ENCODE data around the gene SCMH1. TPM values are rescaled to one million over a fixed set of nuclear protein-coding genes. Genes with fewer than 3 reads are reported as not detected.
"Not testable (repeated sequence)": the region's sequence is repeated elsewhere in the genome, so short reads cannot be mapped to it uniquely, and the experiment has no call there.

The SCMH1 gene
- total RNA-seq, 2 donors from 2014 or later = 18.0 to 24.3 TPM

DNA sequence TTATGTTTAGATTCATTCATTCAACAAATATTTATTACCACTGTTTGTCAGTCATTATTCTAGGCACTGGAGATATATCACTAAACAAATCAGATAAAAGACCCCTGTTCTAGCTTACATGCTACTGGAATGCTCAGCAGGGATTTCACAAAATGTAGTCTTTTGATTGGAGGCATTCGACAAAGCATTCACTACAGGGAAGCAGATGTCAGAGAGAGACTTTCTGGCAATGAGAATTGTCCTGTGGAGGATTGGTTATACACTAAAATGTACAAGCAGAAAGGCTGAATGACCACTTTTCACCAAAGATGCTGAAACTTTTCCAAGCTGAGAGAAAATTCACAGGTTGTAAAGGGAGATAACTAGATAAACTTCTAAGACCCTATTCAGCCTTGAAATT lies 57.7 kb downstream of the SCMH1 start:
- DNase-seq (ENCODE audit: low spot score in 2 of 2) (no peak), ATAC-seq (no peak)
- Mint-ChIP-seq H3K36me3 (peaks cover 7 to 18% of the 10 kb centered on the region in 2 donors), H3K9me3 (no peaks in the 10 kb centered on the region), H3K27ac (no peak overlapping the region)

GRCh38 chr1:41178230-41178629 lies 63.9 kb downstream of the SCMH1 start:
- H3K36me3 Mint-ChIP-seq = peaks cover 23 to 42% of the 10 kb centered on the region in 2 donors
- not testable (repeated sequence) for DNase-seq (ENCODE audit: low spot score in 2 of 2); ATAC-seq; H3K9me3 Mint-ChIP-seq; H3K27ac Mint-ChIP-seq

- peaks cover 9% of the 10 kb centered on the region in 2 donors for H3K9me3 Mint-ChIP-seq
- H3K27ac Mint-ChIP-seq = no peak overlapping the region
- peaks cover 27 to 43% of the 10 kb centered on the region in 2 donors for H3K36me3 Mint-ChIP-seq
- ATAC-seq = no peak
- DNase-seq (ENCODE audit: low spot score in 2 of 2) = no peak
Observed at GRCh38 chr1:41175546-41175945, 66.6 kb downstream of the SCMH1 start.

DNA sequence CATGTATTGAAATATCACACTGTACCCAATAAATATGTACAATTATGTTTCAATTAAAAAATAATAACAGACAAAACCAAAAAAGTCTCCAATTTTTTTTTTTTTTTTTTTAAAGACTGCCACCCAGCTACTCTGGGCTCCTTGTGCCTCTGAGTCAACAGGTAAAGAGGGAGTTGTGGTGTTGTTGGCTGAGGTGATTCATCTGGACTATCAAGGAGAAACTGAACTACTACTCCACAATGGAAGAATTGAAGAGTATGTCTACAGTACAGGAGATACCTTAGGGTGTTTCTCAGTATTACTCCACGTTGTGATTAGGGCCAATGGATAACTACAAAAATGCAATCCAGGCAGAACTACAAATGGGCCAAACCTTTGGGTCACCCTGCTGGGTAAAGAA lies 67.9 kb downstream of the SCMH1 start:
- H3K9me3 Mint-ChIP-seq = peaks cover 10 to 11% of the 10 kb centered on the region in 2 donors
- DNase-seq (ENCODE audit: low spot score in 2 of 2) = no peak
- H3K36me3 Mint-ChIP-seq = peaks cover 29 to 41% of the 10 kb centered on the region in 2 donors
- peak; percentile 86 to 88 for ATAC-seq
- H3K27ac Mint-ChIP-seq = no peak overlapping the region

GRCh38 chr1:41173651-41174050 lies 68.5 kb downstream of the SCMH1 start:
- Mint-ChIP-seq H3K27ac (no peak overlapping the region), H3K9me3 (peaks cover 8 to 9% of the 10 kb centered on the region in 2 donors), H3K36me3 (peaks cover 27 to 41% of the 10 kb centered on the region in 2 donors)
- ATAC-seq (no peak), DNase-seq (ENCODE audit: low spot score in 2 of 2) (no peak)

DNA sequence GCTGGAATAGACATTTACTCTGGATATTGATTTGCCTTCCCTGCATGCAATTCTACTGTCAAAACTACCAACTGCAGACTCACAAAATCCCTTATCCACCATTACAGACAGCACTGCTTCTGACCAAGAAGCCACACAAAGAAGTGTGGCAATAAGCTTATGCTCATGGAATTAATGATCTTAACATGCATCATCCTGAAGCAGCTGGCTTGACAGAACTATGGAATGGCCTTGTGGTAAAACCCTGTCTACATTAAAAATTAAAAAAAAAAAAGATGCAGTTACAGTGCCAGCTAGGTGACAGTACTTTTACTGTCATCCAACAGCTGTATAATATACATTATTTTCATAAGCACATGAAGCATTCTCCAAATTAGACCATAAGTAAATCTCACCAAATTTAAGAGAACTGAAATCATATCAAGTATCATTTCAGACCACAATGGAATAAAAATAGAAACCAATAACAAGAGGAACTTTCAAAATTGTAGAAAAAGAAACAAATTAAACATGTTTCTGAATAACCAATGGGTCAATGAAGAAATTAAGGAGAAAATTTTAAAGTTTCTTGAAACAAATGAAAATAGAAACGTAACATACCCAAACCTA lies 70.7 kb downstream of the SCMH1 start:
- ATAC-seq = no peak
- H3K27ac Mint-ChIP-seq = no peak overlapping the region
- peaks cover 30 to 34% of the 10 kb centered on the region in 2 donors for H3K36me3 Mint-ChIP-seq
- DNase-seq (ENCODE audit: low spot score in 2 of 2) = no peak
- peaks cover 19 to 26% of the 10 kb centered on the region in 2 donors for H3K9me3 Mint-ChIP-seq

GRCh38 chr1:41169799-41170180 lies 72.3 kb downstream of the SCMH1 start:
- no peak for ATAC-seq
- H3K36me3 Mint-ChIP-seq = peaks cover 30% of the 10 kb centered on the region in 2 donors
- peaks cover 19 to 26% of the 10 kb centered on the region in 2 donors for H3K9me3 Mint-ChIP-seq
- no peak overlapping the region for H3K27ac Mint-ChIP-seq
- DNase-seq (ENCODE audit: low spot score in 2 of 2) = no peak

GRCh38 chr1:41169066-41169798 lies 72.9 kb downstream of the SCMH1 start:
- no peak overlapping the region for H3K27ac Mint-ChIP-seq
- ATAC-seq (no peak), DNase-seq (ENCODE audit: low spot score in 2 of 2) (no peak)
- H3K36me3 Mint-ChIP-seq = peaks cover 30% of the 10 kb centered on the region in 2 donors
- H3K9me3 Mint-ChIP-seq = peaks cover 19 to 26% of the 10 kb centered on the region in 2 donors

- Mint-ChIP-seq H3K9me3 (peaks cover 19 to 26% of the 10 kb centered on the region in 2 donors), H3K36me3 (peaks cover 28 to 30% of the 10 kb centered on the region in 2 donors), H3K27ac (no peak overlapping the region)
- no peak for ATAC-seq
- no peak for DNase-seq (ENCODE audit: low spot score in 2 of 2)
Observed at GRCh38 chr1:41167667-41168066, 74.4 kb downstream of the SCMH1 start.

DNA sequence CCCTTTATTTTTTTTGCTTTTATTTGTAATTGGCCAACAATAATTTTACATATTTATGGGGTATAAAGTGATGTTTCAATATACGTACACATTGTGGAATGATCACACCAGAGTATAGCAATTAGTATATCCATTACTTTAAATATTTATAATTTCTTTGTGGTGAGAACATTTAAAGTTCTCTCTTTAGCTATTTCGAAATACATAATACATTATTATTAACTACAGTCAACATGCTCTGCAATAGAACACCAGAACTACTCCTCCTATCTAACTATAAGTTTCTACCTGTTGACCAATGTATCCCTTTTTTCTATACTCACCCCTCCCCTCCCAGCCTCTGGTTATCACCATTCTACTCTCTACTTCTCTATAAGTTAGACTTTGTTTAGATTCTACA lies 77.4 kb downstream of the SCMH1 start:
- DNase-seq (ENCODE audit: low spot score in 2 of 2) (no peak), ATAC-seq (no peak)
- H3K36me3 Mint-ChIP-seq = peaks cover 15 to 17% of the 10 kb centered on the region in 2 donors
- H3K9me3 Mint-ChIP-seq = peaks cover 14 to 21% of the 10 kb centered on the region in 2 donors
- no peak overlapping the region for H3K27ac Mint-ChIP-seq

GRCh38 chr1:41162441-41162840 lies 79.7 kb downstream of the SCMH1 start:
- DNase-seq (ENCODE audit: low spot score in 2 of 2) (no peak), ATAC-seq (no peak)
- H3K27ac Mint-ChIP-seq = no peak overlapping the region
- peaks cover 2 to 9% of the 10 kb centered on the region in 2 donors for H3K36me3 Mint-ChIP-seq
- peaks cover 0 to 6% of the 10 kb centered on the region in 2 donors for H3K9me3 Mint-ChIP-seq

DNA sequence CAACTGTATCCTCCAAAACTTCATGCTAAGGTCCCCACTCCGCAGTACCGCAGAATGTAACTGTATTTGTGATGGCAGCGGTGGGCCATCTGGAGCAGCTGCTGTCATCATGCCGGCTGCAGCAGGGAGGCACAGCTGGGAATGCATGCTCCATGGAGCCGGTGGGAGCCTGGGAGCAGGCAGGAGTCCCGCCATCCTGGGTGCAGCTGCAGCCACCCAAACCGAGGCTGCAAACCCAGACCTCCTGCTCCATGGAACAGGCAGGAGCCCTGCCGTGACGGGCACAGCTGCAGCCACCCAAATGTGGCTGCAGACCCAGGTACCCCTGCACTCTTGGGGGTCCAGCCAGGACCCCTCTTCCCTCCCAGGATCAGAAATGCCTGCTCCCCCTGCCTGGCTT lies 80.3 kb downstream of the SCMH1 start:
- no peak for DNase-seq (ENCODE audit: low spot score in 2 of 2)
- ATAC-seq = no peak
- H3K27ac Mint-ChIP-seq = no peak overlapping the region
- H3K36me3 Mint-ChIP-seq = peaks cover 0 to 9% of the 10 kb centered on the region in 2 donors
- H3K9me3 Mint-ChIP-seq = peaks cover 0 to 2% of the 10 kb centered on the region in 2 donors

DNA sequence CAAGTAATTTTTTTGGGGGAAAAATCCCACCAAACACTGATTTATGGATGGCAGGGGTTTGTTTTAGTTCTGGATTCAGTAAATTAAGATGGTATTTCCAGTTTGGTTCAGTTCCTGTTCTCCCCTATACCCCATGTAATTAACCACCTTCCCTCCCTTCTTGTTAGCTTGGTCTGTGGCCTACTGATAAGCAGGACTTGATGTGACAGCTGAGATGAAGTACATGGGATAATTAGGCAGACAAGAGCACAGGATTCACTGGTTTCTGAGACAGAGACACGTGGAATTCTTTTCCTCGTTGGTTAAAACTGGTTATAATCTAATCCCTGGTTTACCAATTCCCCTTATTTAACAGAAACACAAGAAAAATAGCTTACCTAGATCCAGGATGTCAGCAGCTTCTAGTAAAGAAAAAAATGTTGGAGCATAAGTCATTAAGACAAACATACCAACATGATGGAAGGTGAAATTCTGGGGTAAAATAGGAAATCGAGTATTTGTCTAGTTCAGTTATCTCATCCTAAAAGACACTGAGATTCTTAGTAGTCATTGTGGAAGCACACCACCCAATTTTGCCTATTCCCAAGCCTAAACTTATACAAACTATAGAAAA lies 81.5 kb downstream of the SCMH1 start:
- Mint-ChIP-seq H3K27ac (no peak overlapping the region), H3K36me3 (peaks cover 0 to 9% of the 10 kb centered on the region in 2 donors), H3K9me3 (no peaks in the 10 kb centered on the region)
- no peak for ATAC-seq
- DNase-seq (ENCODE audit: low spot score in 2 of 2) = no peak

GRCh38 chr1:41158966-41159365 lies 83.1 kb downstream of the SCMH1 start:
- Mint-ChIP-seq H3K9me3 (no peaks in the 10 kb centered on the region), H3K36me3 (peaks cover 0 to 9% of the 10 kb centered on the region in 2 donors), H3K27ac (no peak overlapping the region)
- ATAC-seq (no peak), DNase-seq (ENCODE audit: low spot score in 2 of 2) (no peak)

GRCh38 chr1:41158147-41158875 lies 83.8 kb downstream of the SCMH1 start:
- no peak overlapping the region for H3K27ac Mint-ChIP-seq
- no peak for DNase-seq (ENCODE audit: low spot score in 2 of 2)

GRCh38 chr1:41155105-41155504 lies 87.0 kb downstream of the SCMH1 start:
- no peaks in the 10 kb centered on the region for H3K9me3 Mint-ChIP-seq
- DNase-seq (ENCODE audit: low spot score in 2 of 2) (no peak), ATAC-seq (no peak)
- no peak overlapping the region for H3K27ac Mint-ChIP-seq
- peaks cover 0 to 9% of the 10 kb centered on the region in 2 donors for H3K36me3 Mint-ChIP-seq

More at GRCh38 chr1:41158147-41158875, 83.8 kb downstream of the SCMH1 start:
- no peaks in the 10 kb centered on the region for H3K9me3 Mint-ChIP-seq
- H3K36me3 Mint-ChIP-seq = peaks cover 0 to 9% of the 10 kb centered on the region in 2 donors
- no peak for ATAC-seq

Data from activated naive CD4-positive, alpha-beta T cell treated with anti-CD3 and anti-CD28 coated beads, Interleukin-2, amount 50 U/mL, for 72 hours (primary cell).